ENCODE results near the gene SPACA5.
"Not testable (repeated sequence)": the region's sequence is repeated elsewhere in the genome, so short reads cannot be mapped to it uniquely, and the experiment has no call there.

The SPACA5 gene

GRCh38 chrX:48006688-48007087, at the start of gene SPACA5:
SPACA5 (plus strand) TSS chrX:48006988; CDS start chrX:48007803, 815 bp downstream.
- not testable (repeated sequence) for DNase-seq (ENCODE audit: low spot score); FAIRE-seq

GRCh38 chrX:47958206-47958605, 48.6 kb upstream of the SPACA5 start:
- not testable (repeated sequence) for FAIRE-seq

GRCh38 chrX:47958761-47959342, 47.9 kb upstream of the SPACA5 start:
- FAIRE-seq, result no peak
- no peak for DNase-seq (ENCODE audit: low spot score)

More at GRCh38 chrX:47958206-47958605, 48.6 kb upstream of the SPACA5 start:
- not testable (repeated sequence) for DNase-seq (ENCODE audit: low spot score)

- DNase-seq (ENCODE audit: low spot score) (no peak), FAIRE-seq (no peak)
These were observed 46.4 kb upstream of the SPACA5 start for GRCh38 chrX:47960406-47960805.

GRCh38 chrX:47961830-47962229, 45.0 kb upstream of the SPACA5 start:
- FAIRE-seq; DNase-seq (ENCODE audit: low spot score): not testable (repeated sequence)

- DNase-seq (ENCODE audit: low spot score); FAIRE-seq: not testable (repeated sequence)
These were observed 41.3 kb upstream of the SPACA5 start for GRCh38 chrX:47965526-47965925.

- FAIRE-seq, result no peak
- DNase-seq (ENCODE audit: low spot score), result no peak
These were observed 33.6 kb upstream of the SPACA5 start for GRCh38 chrX:47973235-47973634.

- DNase-seq (ENCODE audit: low spot score), result no peak
- no peak for FAIRE-seq
These were observed 30.3 kb upstream of the SPACA5 start for GRCh38 chrX:47976254-47977151.

GRCh38 chrX:47991263-47992094, 15.3 kb upstream of the SPACA5 start:
- FAIRE-seq (no peak), DNase-seq (ENCODE audit: low spot score) (peak; percentile 13)

GRCh38 chrX:47992095-47992380, 14.8 kb upstream of the SPACA5 start:
- FAIRE-seq (no peak), DNase-seq (ENCODE audit: low spot score) (no peak)

- FAIRE-seq (no peak), DNase-seq (ENCODE audit: low spot score) (no peak)
These were observed 14.1 kb upstream of the SPACA5 start for GRCh38 chrX:47992669-47993068.

- DNase-seq (ENCODE audit: low spot score), result no peak
- no peak for FAIRE-seq
These were observed 5.5 kb upstream of the SPACA5 start for GRCh38 chrX:48001260-48001659.

GRCh38 chrX:48002319-48002718, 4.5 kb upstream of the SPACA5 start:
- FAIRE-seq (no peak), DNase-seq (ENCODE audit: low spot score) (no peak)

- no peak for DNase-seq (ENCODE audit: low spot score)
- FAIRE-seq, result no peak
These were observed 3.9 kb upstream of the SPACA5 start for GRCh38 chrX:48002929-48003328.

GRCh38 chrX:48003367-48003757, 3.4 kb upstream of the SPACA5 start:
- DNase-seq (ENCODE audit: low spot score) (no peak), FAIRE-seq (no peak)

GRCh38 chrX:48003758-48004457, 2.9 kb upstream of the SPACA5 start, which contains the start of gene ZNF182:
ZNF182 (minus strand) TSS chrX:48003989; CDS start chrX:48002609, 1,380 bp downstream.
- no peak for FAIRE-seq
- peak; percentile 95 for DNase-seq (ENCODE audit: low spot score)

- FAIRE-seq; DNase-seq (ENCODE audit: low spot score): not testable (repeated sequence)
These were observed 2.7 kb downstream of the SPACA5 start for GRCh38 chrX:48009445-48009960.

GRCh38 chrX:48016583-48017310, 10.0 kb downstream of the SPACA5 start:
- not testable (repeated sequence) for DNase-seq (ENCODE audit: low spot score); FAIRE-seq

GRCh38 chrX:48019892-48020291, 13.1 kb downstream of the SPACA5 start:
- not testable (repeated sequence) for DNase-seq (ENCODE audit: low spot score); FAIRE-seq

- FAIRE-seq; DNase-seq (ENCODE audit: low spot score): not testable (repeated sequence)
These were observed 13.7 kb downstream of the SPACA5 start for GRCh38 chrX:48020472-48020871.
